ENCODE data around the gene GPA33. TPM values are rescaled to one million over a fixed set of nuclear protein-coding genes. Genes with fewer than 3 reads are reported as not detected.

The GPA33 gene
- total RNA-seq, 2 donors from 2014 or later, result 1.5 TPM; not detected in 1

GRCh38 chr1:167121375-167122120 lies 31.4 kb upstream of the GPA33 start:
- DNase-seq (ENCODE audit: low spot score), result no peak
- H3K36me3 ChIP-seq, result peaks cover 89% of the 10 kb centered on the region
- no peaks in the 10 kb centered on the region for H3K9me3 ChIP-seq
- H3K4me1 ChIP-seq, result peaks cover 0 to 7% of the 10 kb centered on the region in 2 donors
- H3K27ac ChIP-seq, result no peak overlapping the region
- no peak for TF ChIP-seq CTCF (IDR thresholded peaks at IDR 0.05)
- no peaks in the 10 kb centered on the region for H3K27me3 ChIP-seq
- peak overlapping the region; percentile 3 to 36 for H3K4me3 ChIP-seq

- no peak for TF ChIP-seq CTCF (IDR thresholded peaks at IDR 0.05)
- no peak for DNase-seq (ENCODE audit: low spot score)
- peaks cover 0 to 7% of the 10 kb centered on the region in 2 donors for H3K4me1 ChIP-seq
- no peak overlapping the region for H3K27ac ChIP-seq
- no peaks in the 10 kb centered on the region for H3K9me3 ChIP-seq
- H3K4me3 ChIP-seq, result peak overlapping the region in 1 of 2 donors; percentile 36
- no peaks in the 10 kb centered on the region for H3K27me3 ChIP-seq
- peaks cover 84% of the 10 kb centered on the region for H3K36me3 ChIP-seq
Measured at GRCh38 chr1:167120899-167121298, 30.7 kb upstream of the GPA33 start.

- Histone ChIP-seq H3K27me3 (no peaks in the 10 kb centered on the region), H3K36me3 (peaks cover 84% of the 10 kb centered on the region), H3K27ac (no peak overlapping the region), H3K9me3 (no peaks in the 10 kb centered on the region), H3K4me1 (peaks cover 0 to 7% of the 10 kb centered on the region in 2 donors), H3K4me3 (no peak overlapping the region)
- DNase-seq (ENCODE audit: low spot score), result no peak
- no peak for TF ChIP-seq CTCF (IDR thresholded peaks at IDR 0.05)
Measured at GRCh38 chr1:167119696-167120095, 29.5 kb upstream of the GPA33 start.

- no peak for DNase-seq (ENCODE audit: low spot score)
- no peaks in the 10 kb centered on the region for H3K27me3 ChIP-seq
- TF ChIP-seq CTCF (IDR thresholded peaks at IDR 0.05), result no peak
- H3K36me3 ChIP-seq, result peaks cover 85% of the 10 kb centered on the region
- H3K27ac ChIP-seq, result no peak overlapping the region
- H3K9me3 ChIP-seq, result no peaks in the 10 kb centered on the region
- peaks cover 0 to 7% of the 10 kb centered on the region in 2 donors for H3K4me1 ChIP-seq
- H3K4me3 ChIP-seq, result no peak overlapping the region
Measured at GRCh38 chr1:167118188-167118587, 28.0 kb upstream of the GPA33 start.

- peaks cover 82% of the 10 kb centered on the region for H3K36me3 ChIP-seq
- H3K4me3 ChIP-seq, result no peak overlapping the region
- no peak for TF ChIP-seq CTCF (IDR thresholded peaks at IDR 0.05)
- DNase-seq (ENCODE audit: low spot score), result no peak
- no peaks in the 10 kb centered on the region for H3K9me3 ChIP-seq
- H3K4me1 ChIP-seq, result peaks cover 0 to 7% of the 10 kb centered on the region in 2 donors
- H3K27me3 ChIP-seq, result no peaks in the 10 kb centered on the region
- no peak overlapping the region for H3K27ac ChIP-seq
Measured at GRCh38 chr1:167117225-167117624, 27.0 kb upstream of the GPA33 start.

GRCh38 chr1:167116174-167116573 lies 26.0 kb upstream of the GPA33 start:
- no peaks in the 10 kb centered on the region for H3K27me3 ChIP-seq
- no peak overlapping the region for H3K27ac ChIP-seq
- no peak overlapping the region for H3K4me3 ChIP-seq
- peaks cover 0 to 2% of the 10 kb centered on the region in 2 donors for H3K4me1 ChIP-seq
- TF ChIP-seq CTCF (IDR thresholded peaks at IDR 0.05), result no peak
- DNase-seq (ENCODE audit: low spot score), result no peak
- peaks cover 74% of the 10 kb centered on the region for H3K36me3 ChIP-seq
- H3K9me3 ChIP-seq, result no peaks in the 10 kb centered on the region
